HK-2 (cell line): Measurements from ENCODE around the gene FKBP4.
A peak's percentile ranks its signal among the peaks of the same experiment; 100 is the strongest.

Experiments used
- DNase-seq: peaks from one replicate; pipeline ENCODE4 v3.0.0-alpha.2; 2018; ENCODE audit not compliant: unreplicated experiment

Gene FKBP4

DNA sequence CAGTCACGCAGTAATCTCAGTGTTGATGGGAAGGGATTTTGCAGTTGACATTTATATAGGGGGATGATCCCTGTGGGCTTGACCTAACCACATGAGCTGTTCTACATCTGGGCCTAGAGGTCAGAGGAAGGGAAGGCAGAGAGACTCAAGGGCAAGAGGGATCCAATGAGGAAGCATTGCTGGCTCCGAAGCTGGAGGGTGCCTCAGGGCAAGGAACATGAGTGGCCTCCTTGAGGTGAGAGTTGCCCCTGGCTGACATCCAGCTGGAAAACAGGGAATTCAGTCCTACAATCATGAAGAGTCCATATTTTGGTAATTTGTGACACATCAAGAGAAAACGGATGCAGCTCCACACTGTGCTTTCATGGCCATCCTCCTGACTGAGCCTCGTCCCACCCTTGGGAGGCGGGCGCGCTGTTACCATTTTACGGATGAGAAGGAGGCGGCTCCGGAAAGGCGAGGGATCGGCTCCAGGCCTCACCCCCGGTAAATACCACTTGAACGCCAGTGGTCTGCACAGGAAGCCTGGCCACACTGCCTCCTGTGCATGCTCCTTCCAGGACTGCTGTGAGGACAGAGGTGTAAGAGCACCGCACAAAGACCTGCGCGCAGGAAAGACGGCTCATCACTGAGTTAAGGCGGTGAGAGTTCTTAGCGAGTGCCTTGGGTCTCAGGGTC lies 18.5 kb upstream of the FKBP4 start:
- no peak for DNase-seq

DNA sequence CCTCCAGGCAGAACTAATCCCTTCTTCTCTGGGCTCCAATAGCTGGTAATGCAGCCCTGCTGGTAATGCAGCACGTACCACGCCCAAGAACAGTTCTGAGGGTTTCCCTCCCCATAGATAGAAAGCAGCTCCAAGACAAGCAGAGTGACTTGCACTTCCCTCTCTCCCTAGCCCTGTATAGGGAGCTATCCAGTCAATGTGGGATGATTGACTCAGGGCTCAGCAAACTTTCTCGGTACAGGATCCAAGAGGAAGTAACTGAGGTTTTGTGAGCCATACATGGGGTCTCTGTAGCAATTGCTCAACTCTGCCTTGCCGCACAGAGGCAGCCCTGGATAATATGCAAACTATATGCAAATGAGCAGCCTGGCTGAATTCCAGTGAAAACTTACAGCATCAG lies 15.5 kb upstream of the FKBP4 start:
- no peak for DNase-seq

DNA sequence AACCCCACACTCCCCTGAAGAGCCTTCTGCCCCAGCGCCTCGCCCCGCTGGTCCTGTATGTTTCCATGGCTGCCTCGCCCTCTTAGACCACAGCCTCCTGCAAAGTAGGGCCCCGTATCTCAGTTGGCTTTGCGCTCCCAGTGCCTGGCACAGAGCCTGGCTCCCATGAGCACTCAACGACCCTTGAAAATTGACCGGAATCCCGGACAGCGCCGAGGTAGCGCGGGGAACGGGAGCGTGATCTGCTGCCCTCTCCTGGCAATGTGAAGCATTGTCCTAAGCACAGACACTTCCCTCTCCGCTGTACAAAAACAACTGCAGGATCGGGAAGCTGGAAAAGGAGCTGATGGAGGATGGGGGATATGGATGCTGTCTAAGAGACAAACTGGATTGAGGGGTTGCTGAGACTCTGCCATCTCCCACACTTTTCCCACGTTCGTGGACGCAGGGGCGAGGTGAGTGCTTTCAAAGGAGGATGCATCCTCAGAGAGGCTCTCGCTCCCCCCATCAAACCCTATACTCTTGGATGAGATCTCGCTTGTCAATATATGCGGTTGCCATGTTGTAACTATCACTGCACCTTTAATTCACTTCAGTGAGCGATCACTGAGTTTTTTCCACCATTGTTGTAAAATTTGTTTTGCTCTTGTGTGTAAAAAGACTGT lies 10.7 kb upstream of the FKBP4 start:
- DNase-seq = peak; percentile 41

DNA sequence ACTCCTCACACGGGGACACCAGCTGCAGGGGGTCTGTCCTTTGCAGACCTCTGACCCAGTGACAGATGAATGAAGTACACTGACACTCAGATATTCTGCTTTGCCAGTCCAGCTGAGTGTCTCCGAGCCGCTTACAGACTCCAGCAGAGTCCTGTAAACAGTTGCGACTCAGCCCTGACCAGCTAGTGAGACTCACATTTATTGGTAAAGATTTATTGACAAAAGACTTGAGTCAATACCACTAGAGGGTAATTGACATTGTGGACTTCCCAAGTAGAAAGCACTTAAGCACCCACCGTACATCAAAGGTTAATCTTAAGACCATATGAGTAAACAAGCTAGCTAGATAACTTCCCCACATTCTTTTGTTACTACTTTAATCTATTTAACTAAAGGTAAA lies 9.8 kb upstream of the FKBP4 start:
- no peak for DNase-seq

DNA sequence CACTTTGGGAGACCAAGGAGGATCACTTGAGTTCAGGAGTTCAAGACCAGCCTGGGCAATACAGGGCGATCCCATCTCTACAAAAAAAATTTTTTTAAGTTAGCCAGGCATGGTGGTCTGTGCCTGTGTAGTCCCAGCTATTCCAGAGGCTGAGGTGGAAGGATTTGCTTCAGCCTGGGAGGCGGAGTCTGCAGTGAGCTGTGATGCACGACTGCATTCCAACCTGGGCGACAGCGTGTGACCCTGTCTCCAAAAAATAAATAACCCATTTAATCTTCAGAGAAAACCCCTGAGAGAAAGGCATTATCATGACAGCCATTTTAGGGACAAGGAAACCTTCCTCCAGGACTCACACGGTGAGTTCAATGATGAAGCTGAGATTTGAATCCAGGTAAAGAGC lies 3.7 kb upstream of the FKBP4 start:
- no peak for DNase-seq

DNA sequence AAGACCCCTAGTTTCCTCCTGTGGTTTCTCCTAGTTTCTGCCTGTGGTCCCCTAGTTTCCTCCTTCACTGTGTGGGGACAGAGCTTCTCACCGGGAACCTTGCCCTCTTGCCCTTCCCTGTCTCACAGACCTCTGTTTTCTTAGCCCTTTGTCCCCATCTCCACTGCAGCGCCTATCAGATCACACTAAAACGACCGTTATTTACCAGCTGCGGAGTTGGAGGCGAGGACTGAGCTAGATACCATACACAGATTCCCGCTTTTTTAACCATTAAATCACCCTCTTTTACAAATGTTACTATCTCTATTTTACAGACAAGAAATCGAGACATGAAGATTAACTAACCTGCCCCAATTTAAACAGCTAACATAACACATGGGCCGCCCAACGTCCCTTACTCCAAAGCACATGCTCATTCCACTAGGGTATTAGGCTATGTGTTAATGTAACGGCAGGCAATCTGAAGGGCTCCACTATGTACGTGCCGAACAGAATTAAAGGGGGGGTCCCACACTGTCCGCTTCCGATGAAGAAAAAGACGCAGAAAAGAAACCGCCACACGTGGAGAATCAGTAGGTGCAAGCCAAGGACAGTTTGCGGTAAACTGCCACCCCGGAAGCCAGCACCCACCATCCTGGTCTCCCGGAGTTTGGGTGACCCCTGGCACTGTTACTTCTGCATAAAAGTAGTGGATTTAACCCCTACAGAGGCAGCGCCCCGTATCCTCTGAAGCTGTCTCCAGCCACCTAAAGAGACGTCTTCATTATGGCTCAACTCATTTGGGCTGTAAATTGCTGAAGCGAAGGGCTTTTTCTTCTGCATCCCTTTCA lies 1.9 kb upstream of the FKBP4 start:
- no peak for DNase-seq

DNA sequence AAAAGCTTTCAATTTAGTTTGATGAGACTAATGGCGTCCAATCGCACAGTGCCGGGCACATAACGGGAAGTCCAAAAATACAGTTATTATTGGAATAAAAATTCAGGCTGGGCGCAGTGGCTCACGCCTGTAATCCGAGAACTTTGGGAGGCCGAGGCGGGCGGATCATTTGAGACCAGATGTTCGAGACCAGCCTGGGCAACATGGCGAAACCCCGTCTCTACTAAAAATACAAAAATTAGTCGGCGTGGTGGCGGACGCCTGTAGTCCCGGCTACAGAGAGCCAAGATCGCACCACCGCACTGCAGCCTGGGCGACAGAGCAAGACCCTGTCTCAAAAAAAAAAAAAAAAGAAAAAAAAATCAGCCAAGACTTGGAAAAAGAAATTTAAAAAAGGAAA lies 1.2 kb upstream of the FKBP4 start:
- DNase-seq = no peak

DNA sequence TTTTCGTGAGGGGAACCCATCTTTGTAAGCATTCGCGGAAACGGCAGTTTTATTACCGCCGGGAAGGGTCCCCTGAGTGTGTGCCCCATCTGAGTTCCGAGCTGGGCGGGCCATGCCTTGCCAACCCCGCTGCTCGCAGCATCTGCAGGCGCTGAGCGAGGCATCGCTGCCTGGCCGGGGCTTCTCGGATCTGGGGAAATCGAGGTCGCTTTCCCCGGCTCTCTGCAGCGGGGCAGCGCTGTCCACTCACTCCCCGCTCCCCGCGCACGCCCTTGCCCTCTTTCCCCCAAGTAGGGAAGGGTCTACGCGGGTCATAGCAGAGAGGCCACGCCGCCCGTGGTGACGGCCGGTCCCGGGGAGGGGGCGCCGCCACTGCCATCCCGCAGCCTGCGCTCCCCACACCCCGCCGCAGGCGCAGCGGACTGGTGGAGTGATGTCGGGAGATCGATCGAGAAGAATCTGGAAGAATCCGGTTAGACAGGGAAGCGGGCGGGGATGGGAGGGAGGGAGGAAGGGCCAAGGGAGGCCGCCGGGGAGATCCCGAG lies 507 bp upstream of the FKBP4 start:
- DNase-seq = no peak

DNA sequence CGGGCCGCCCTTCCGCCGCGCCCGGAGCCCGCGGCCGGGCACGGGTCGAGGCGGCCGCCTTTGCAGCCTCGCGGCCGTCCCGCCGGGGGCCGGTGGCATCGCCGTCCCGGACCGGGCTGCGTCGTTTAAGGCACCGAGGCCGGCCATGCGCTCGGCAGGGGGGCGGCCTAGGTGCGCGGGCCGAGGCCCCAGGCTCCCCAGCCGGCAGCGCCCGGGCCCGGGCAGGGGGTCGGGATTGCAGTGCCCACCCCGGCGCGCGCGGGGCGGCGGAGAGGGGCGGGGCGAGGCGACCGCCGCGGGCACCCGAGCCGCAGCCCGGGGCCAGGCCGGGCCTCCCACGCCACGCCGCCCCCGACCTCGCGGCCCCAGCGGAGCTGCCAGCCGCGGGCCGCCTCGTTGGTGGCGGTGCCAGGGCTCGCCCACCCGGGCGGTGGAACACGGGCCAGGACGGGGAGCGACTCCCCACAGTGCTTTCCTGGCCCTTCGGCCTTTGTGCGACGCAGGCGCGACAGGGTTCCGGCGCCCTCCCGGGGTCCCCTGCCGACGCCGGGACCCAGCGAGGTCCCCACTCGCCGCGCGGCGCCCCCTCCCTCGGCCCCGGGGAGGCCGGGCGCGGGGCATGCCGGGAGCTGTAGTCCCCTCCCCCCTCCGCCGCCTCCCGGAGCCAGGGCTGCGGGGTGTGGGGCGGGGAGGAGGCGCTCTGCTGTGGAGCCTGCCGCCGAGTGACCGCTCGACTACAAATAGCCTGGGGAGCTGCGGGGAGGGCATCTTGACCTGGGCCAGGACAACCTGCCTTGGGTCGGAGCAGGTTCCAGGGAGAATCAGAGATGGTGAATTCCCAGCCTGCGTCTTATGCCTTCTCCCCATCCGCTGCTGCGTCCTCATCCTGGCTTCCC lies 769 bp downstream of the FKBP4 start:
- DNase-seq = peak; percentile 60

DNA sequence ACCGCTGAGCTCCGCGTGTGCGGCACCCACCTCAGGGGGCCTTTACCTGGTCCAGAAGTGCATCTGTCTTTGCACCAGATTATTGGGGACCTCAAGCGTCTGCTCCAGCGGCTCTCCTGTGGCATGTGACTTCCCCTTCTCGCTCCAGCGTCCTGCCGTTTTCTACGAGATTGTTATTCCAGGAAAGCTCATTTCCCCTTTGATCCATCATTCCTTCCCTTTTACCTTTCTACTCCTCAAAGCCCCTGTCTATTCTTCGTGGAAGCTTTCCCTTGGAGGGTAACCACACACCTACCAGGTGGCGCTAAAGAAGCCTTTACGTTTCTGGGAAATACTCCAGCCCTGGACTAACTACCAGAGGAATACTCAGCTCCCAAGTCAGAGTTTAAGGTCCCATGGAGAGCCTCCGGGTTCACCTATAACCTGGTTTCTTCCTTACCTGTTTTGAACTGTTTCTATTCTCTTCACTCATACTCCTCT lies 1.5 kb downstream of the FKBP4 start:
- peak; percentile 8 for DNase-seq

DNA sequence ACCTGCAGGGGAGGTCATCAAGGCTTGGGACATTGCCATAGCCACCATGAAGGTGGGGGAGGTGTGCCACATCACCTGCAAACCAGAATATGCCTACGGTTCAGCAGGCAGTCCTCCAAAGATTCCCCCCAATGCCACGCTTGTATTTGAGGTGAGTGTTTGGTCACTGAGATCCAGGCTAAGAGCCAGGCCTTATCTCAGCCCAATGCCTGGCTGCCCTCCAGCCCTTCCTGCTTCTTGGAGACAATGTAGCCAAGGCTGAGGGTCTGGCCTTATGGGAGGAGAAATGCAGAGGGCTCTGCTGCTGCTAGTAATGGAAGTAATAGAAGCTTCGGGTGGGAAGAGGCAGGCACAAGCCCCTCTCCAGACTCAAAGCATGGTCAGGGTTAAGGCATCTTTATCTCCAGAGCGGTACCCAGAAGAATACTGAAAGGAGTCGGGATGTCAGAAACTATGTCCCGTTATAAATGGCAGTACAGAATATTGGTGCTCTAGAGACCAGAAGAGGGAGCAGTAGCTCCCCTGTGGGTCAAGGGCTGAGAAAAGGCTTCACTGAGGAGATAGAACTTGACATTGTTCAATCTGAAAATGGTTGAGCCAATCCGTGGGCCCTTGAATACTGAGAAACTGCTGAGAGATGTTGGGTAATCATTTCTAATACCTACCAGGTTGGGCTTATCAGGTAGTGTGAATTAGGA lies 3.1 kb downstream of the FKBP4 start:
- no peak for DNase-seq

DNA sequence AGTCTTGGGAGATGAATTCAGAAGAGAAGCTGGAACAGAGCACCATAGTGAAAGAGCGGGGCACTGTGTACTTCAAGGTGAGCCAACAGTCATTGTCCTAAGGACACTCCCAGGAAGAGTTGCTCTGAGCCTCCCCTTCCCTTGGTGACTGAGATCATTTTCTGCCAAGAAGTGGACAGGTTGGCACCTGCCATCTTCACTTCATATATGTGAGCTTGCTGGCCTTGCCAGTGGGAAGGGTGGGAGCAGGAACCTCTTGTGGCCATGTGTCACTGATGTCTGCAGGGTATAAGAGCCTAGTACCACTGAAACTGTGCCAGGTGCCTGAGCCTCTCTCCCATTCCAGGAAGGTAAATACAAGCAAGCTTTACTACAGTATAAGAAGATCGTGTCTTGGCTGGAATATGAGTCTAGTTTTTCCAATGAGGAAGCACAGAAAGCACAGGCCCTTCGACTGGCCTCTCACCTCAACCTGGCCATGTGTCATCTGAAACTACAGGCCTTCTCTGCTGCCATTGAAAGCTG lies 5.3 kb downstream of the FKBP4 start:
- DNase-seq = no peak

DNA sequence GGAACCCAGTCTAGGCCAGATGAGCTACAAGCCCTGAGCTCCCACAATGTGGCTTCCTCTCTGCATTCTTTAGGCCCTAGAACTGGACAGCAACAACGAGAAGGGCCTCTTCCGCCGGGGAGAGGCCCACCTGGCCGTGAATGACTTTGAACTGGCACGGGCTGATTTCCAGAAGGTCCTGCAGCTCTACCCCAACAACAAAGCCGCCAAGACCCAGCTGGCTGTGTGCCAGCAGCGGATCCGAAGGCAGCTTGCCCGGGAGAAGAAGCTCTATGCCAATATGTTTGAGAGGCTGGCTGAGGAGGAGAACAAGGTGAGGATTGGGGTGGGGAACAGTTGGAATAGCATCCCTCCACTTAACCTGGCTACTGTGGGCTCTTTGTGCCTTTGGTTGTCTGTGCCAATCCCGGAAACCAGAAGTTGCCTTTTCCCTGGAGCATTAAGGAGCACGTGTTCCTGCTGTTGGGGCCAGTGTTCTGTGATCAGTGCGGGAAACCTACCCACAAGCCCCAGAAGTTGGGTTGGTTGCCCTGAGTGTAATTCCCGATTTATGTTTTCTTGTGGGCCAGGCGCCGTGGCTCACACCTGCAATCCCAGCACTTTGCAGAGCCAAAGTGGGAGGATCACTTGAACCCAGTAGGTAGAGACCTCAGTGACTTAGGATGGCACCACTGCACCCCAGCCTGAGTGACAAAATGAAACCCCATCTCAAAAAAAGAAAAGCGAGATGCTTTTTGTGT lies 6.4 kb downstream of the FKBP4 start:
- no peak for DNase-seq

DNA sequence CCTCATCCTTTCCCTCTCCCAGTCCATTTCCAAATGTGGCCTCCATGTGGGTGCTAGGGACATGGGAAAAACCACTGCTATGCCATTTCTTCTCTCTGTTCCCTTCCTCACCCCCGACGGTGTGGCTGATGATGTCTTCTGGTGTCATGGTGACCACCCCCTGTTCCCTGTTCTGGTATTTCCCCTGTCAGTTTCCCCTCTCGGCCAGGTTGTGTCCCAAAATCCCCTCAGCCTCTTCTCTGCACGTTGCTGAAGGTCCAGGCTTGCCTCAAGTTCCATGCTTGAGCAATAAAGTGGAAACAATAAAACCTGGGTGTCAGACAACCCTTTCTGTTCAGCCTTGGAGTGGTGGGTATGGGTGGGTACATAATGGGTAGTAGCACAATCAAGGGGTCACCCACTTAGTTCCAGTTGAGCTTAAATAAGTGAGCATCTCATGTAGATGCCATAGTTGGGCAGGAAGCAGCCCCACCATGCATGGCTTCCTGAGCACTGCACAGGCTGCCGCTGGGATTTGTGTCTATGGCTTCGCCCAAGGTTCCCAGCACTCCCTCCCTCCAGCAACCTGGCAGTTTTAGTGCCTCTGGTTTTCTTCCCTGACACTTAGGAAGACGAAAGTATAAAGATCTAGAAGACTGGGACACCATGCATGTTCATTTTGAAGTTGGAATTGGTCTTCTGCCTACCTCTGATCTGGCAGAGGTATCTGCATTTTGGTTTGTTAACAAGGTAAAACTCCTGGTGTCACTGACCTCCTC lies 9.0 kb downstream of the FKBP4 start:
- DNase-seq = no peak

DNA sequence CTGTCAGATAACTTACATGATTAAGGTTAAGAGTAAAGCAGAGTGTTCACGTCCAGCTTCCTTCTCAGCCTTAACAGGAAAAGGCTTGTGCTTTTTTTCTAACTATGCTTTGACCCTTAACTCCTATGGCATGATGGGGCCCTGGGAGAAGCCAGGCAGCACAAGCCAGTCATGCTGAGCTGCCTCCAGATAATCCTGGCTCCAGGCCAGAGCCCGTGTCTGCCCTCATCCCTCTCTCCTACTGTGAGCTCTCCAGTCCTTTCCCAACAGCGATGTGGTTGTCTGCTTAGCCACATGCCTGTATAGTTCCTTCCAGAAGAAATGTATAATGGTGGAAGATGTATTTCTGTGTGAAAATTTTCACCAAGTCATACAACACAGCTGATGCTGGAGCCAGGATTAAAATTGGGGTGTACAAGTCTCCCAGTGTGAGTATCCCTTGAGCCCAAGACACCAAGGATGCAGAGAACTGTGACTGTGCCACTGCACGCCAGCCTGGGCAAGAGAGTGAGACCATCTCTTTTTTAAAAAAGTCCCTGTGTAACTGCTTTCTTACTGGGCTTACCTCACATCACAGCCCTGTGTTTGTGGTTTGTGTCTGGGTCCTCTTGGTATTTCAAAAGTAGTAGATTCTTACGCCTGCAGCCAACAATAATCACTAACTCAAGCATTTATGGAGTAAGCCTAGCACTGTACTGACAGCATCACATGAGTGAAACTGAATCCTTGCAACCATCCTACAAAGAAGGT lies 9.8 kb downstream of the FKBP4 start:
- peak; percentile 38 for DNase-seq

DNA sequence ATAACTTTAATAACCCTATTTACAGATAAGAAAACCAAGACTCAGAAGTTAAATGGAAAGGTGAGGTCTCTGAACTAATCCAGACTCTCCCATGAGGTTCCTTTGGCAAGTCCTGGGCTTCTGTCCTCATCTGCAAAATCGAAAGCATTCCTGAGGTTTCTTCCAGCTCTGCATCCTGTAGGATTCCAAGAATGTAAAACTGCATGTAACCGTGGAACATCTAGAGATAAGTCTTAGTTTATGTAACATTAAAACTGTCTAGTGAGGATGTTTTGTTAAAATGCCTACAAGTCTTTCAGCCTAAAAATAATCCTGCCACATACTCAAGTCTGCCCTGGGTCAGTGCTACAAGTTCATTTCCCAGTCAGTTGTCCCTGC lies 10.4 kb downstream of the FKBP4 start:
- no peak for DNase-seq

DNA sequence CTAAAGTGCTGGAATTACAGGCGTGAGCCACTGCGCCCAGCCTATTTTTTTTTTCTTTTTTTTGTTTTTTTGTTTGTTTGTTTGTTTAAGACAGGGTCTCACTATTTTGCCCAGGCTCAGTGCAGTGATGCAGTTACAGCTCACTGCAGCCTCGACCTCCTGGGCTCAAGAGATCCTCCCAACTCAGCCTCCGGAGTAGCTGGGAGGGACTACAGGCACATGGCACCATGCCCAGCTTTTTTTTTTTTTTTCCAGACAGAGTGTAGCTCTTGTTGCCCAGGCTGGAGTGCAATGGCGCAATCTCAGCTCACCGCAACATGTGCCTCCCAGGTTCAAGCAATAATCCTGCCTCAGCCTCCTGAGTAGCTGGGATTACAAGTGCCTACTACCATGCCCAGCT lies 11.9 kb downstream of the FKBP4 start:
- DNase-seq = no peak

DNA sequence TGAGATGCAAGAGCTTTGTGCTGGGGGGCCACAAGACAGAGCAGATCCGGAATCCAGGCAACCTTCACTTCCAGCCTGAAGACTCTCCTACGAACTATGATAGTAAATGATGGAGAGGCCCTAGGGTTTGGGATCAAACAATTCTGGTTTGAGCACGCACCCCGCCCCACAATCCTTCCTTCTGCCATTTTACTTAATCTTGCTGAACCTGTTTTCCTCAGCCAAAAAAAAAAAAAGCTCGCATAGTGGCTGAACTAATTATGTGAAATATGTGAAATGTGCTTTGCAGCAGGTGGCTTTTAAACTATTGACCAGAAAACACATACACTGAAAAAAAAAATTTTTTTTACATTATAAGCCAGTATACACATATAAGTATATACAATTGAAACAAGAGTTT lies 17.0 kb downstream of the FKBP4 start:
- no peak for DNase-seq
